Mononuclear cell (primary cell): ENCODE measurements around the gene HHEX. TPM values are rescaled to one million over a fixed set of nuclear protein-coding genes. Genes with fewer than 3 reads are reported as not detected.

ENCODE experiments used
- H3K27me3 ChIP-seq: 2 replicates; pipeline ENCODE4 v1.6.0; 2011; ENCODE audit warnings: low read length, control low read depth; ENCODE audit not compliant: insufficient read depth
- H3K4me1 ChIP-seq: 2 replicates; pipeline ENCODE4 v1.5.1; 2011; ENCODE audit warnings: mild to moderate bottlenecking, low read length, control low read depth; ENCODE audit not compliant: insufficient read depth
- H3K4me3 ChIP-seq: 2 replicates; pipeline ENCODE4 v1.5.1; 2011; ENCODE audit warnings: mild to moderate bottlenecking, low read length, moderate library complexity
- H3K9me3 ChIP-seq: 2 replicates; pipeline ENCODE4 v1.5.1; 2011; ENCODE audit warnings: low read depth, mild to moderate bottlenecking, control low read depth, low read length
- total RNA-seq: library from RNA; depleted of rRNA; stranded (reverse); fragments of >200 nt; gene quantifications from one replicate; pipeline ENCODE4 v1.2.3, GENCODE V29; 2012

HHEX gene
- total RNA-seq, 1 donor: 30.3 TPM

DNA sequence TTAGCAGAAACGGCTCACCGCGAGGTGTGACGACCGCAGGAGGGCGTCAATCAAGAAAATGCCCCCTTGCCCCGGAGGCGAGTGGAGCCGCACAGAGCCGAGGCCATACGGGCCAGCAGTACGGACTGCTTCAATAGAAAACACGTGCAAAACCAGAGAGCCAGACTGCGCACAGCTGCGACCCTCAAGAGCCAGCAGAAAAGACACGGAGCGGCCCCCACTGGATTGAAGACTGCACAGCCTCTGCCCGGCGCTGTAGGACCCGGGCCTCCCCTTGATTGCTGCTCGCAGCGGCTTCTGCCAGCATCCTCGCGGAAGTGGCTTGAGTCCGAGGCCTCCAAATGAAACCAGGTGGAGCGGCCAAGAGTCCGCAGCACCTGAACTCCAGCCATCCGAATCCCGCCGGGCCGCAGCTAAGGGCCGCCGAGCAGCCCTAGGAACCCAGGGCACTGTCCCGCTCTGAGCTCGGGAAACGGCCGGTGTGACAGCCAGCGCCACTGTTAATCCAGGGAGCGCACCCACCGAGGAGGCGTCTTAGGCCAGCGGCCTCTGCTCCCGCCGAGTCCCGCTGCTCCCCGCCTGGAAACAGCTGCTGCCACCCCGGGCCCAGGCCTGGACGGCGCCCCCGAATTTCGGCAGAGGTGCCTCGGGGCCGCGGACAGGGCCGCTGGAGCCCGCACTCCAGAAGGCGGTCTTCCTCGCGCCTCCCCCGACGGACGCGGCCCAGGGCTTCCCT lies 660 bp upstream of the HHEX start:
- H3K9me3 ChIP-seq: no peaks in the 10 kb centered on the region
- peak overlapping the region; percentile 80 for H3K4me3 ChIP-seq
- H3K27me3 ChIP-seq: peaks cover 3% of the 10 kb centered on the region
- H3K4me1 ChIP-seq: peaks cover 35% of the 10 kb centered on the region

DNA sequence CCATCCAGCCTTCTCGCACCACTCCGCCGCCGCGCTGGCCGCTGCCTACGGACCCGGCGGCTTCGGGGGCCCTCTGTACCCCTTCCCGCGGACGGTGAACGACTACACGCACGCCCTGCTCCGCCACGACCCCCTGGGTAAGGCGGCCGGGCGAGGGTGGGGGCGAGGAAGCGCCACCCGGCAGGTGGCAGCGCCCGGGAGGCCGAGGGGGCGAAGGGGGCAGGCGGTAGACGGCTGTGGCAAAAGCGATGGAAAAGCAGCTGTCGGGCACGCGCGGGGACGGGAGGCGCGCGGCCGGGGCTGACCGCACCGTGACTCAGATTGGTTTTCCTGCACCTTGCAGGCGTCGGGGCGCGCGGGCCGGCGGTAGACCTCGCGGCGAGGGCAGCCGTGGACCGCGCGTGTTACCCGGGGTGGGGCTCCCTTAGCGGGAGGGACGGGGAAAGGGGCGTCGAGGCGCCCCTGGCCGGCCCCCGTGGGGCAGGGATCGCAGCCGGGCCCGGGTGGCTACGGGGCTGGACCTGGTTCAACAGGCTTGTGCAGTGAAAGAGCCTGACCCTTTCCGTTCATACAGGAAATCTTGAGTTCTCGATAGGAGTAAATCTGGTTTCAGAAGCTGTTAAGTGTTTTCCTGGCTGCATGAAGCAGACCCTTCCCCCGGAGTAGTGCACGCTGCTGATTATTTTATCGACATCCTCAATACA lies 608 bp downstream of the HHEX start:
- peaks cover 7% of the 10 kb centered on the region for H3K27me3 ChIP-seq
- peak overlapping the region; percentile 80 for H3K4me3 ChIP-seq
- H3K4me1 ChIP-seq: peaks cover 40% of the 10 kb centered on the region
- H3K9me3 ChIP-seq: no peaks in the 10 kb centered on the region

DNA sequence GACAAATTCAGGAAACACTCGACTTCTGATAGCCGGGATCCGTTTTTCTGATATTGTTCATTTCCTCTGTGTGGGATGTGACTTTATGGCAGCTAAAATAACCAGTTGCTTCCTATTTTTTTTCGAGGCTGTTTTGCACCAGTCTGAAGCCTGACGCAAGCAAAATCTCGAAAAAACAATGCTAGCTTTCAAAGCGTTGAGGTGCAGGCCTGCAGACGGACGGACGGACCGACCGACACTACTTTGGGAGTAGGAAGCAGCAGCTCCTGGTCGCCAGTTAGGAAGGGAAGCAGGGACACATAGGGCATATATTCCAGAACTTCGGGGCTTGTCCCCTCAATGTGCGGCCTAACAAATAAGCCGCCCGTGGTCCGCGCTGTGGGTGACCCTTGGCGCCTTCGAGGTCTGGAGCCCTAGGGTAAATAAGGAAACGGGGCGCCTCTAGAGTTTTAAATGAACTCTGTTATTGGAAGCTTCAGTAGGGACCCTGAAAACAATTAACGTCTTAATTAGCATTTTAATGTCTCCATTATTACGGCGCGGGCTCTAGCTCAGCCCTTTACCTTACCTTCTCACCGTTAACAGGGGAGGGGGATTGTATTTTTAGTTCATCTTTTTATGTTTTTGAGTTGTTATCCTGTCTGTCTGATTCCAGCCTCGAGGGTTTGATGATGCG lies 1.3 kb downstream of the HHEX start:
- Histone ChIP-seq H3K9me3 (no peaks in the 10 kb centered on the region), H3K27me3 (peaks cover 7% of the 10 kb centered on the region), H3K4me1 (peaks cover 40% of the 10 kb centered on the region), H3K4me3 (peak overlapping the region; percentile 80)

DNA sequence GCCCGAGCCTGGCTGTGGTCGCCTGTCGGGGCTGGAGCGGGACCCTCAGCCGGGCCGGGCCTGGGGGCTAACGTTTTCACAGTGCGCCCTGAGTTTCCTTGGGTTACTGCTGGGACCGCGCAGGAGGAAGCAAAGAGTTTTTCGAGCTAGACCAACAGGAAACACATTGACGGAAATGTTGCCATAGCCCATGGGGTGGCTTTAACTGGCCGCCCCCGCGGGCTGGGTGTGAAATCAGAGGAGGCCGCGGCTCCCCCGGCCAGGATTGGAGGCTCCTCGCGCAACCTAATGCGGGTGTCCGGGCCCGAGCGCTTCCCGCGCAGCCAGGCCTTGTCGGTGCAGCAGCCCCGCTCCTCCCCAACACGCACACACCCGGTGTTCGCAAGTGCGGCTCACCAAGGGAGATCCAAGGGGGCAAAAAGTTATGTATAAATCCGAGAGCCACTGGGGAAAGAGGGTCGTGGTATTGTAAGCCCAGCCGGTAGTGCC lies 1.9 kb downstream of the HHEX start:
- peaks cover 40% of the 10 kb centered on the region for H3K4me1 ChIP-seq
- H3K27me3 ChIP-seq: peaks cover 7% of the 10 kb centered on the region
- H3K4me3 ChIP-seq: peak overlapping the region; percentile 80
- H3K9me3 ChIP-seq: no peaks in the 10 kb centered on the region

DNA sequence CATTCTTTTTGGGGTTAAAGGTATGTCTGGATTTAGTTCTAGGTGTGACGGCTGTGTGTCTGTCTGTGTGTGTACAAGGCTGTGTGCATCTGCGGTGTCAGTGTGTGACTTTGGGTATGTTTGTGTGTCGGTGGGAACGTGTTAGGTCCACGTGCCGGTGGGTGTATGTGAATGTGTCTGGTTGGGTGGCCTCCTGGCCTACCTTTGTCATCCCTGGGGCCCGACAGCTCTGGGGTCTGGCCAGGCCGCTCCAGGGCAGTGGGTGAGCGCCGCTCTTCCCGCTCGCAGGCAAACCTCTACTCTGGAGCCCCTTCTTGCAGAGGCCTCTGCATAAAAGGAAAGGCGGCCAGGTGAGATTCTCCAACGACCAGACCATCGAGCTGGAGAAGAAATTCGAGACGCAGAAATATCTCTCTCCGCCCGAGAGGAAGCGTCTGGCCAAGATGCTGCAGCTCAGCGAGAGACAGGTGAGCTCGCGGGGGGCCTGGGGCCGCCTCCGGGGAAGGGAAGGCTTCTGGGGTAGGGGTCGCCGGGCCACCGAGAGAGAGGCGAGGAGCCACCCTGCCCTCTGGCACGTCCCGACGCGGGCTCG lies 2.4 kb downstream of the HHEX start:
- Histone ChIP-seq H3K27me3 (peaks cover 7% of the 10 kb centered on the region), H3K9me3 (no peaks in the 10 kb centered on the region), H3K4me3 (peak overlapping the region; percentile 80), H3K4me1 (peaks cover 40% of the 10 kb centered on the region)

DNA sequence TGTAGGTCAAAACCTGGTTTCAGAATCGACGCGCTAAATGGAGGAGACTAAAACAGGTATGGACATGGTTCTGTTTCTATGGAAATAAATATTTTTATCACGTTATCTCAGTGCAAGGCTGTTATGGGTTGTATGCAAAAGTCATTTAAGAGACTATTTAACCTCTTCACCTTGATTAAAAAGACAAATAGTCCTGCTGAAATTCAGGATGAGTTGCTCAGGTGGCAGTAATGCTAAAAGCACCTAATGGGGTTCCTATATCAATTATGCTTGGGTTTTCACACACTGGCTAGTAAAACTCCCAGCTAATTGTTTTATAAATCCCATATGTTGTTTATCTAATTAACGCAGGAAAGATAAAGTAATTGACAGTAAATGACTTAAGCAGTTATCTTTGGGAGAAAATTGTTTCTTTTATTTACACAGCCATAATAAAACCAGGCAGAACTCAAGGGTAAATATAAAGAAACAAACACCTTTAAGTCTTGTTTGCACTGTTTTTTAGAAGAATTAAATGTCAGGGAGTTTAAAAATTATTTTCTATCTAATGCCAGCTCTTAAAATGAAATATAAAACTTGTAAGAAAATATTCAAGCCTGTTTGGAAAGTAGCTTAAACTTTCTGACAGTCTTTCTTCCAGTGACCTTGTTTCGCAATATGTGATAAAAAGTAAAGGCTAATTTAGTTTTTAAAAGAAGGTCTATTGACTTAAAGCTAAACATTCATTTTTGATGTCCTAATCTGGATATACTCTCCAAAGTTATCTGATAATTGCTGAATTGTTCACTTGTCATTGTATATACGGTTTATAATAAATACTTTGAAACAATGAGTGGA lies 3.2 kb downstream of the HHEX start:
- H3K9me3 ChIP-seq: no peaks in the 10 kb centered on the region
- peak overlapping the region; percentile 80 for H3K4me3 ChIP-seq
- peaks cover 36% of the 10 kb centered on the region for H3K4me1 ChIP-seq
- peaks cover 7% of the 10 kb centered on the region for H3K27me3 ChIP-seq

DNA sequence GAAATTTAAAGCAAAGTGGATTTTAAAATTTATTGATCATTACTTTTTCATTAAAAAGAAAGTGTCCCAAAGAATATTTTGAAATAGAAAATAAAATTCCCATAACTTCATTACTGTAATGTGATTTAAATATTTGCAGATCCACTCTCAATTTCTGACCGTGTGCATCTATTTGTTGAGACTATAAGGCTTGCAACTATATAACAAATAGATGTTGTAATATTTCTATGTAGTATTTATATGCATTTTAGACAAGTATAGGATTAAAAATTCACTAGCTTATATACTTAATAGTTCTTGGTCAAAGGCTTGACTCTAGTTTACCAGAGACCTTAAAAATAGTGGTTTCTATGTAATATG lies 3.8 kb downstream of the HHEX start:
- no peaks in the 10 kb centered on the region for H3K9me3 ChIP-seq
- no peak overlapping the region for H3K4me3 ChIP-seq
- H3K4me1 ChIP-seq: peaks cover 35% of the 10 kb centered on the region
- H3K27me3 ChIP-seq: peaks cover 4% of the 10 kb centered on the region

DNA sequence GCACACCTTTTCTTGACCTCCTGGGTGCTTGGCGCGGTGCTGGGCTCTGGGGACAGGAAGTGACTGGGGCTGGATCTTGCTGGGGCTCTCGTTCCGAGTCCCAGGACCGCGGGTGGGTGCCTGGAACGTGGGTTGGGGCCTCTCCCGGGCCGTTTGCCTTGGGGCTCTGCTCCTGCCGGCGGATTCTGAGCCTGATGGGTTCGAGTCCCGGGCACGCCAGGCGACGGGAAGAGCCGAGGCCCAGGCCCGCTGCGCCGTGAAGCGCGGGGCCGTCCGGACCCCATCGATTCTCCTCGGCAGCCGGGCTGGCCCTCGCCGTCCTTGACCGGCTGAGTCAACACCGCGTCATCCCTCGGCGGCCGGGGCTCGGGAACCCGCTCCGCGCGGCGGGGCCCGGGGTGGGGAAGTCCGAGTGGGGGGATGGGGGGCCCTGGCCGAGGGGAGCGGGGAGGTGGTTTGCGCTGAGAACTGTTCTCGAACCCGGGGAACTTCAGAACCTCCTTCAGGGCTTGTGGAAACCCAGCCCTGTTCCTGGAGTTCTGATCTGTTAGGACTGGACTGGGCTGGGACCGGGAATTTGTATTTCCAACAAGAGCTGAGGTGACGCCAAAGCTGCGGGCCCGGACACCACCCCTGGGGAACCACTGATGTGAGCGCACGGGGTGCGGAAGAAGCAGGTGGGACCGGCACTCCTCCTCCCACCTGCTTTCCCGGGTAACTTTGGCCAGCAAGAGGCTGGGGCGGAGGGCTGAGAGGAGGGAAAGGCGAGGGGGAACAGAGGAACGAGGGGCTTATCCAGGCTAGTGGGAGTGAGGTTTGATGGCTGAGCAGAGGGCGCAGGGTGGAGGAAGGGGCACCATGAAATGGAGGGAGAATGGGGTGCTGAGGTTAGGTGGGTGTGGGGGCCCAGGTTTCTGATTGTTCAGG lies 6.2 kb downstream of the HHEX start:
- Histone ChIP-seq H3K4me3 (no peak overlapping the region), H3K27me3 (peaks cover 10% of the 10 kb centered on the region), H3K4me1 (peaks cover 45% of the 10 kb centered on the region), H3K9me3 (no peaks in the 10 kb centered on the region)

DNA sequence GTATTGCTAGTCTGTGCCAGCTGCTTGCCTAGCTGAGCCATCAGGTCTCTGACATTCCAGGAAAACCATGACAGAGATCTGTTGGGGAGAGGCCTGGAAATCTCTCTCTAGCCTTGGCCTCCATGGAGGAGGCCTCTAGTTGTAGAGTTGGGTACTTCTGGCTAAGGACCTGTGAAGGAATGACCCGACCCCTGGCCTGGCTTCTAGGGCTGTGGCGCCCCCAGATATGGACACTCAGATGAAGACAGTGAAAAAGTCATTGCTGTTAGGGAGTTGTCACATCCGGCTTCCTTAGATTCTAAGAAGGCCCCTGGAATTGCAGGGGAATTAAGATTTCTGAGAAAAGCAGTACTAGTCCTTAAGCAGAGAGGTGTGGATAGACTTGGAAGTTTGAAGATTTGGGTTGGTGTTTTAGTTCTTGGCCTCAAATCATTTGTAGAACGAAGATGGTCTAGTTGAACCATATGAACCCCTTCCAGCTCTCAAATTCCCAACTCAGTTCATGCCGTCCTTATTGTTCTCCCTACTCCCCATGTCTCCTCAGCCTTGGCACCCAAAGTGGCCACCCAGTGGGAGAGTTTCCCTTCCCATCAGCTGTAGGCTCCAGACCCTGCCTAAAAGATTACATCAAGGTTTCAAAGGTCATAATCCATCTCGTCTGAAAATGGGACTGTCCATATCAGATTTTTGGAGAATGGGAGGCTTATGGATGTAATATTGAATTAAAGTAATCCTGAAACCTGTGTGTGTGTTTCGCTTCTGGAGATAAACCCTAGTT lies 7.0 kb downstream of the HHEX start:
- H3K4me1 ChIP-seq: peaks cover 43% of the 10 kb centered on the region
- peaks cover 10% of the 10 kb centered on the region for H3K27me3 ChIP-seq
- H3K9me3 ChIP-seq: no peaks in the 10 kb centered on the region
- no peak overlapping the region for H3K4me3 ChIP-seq

DNA sequence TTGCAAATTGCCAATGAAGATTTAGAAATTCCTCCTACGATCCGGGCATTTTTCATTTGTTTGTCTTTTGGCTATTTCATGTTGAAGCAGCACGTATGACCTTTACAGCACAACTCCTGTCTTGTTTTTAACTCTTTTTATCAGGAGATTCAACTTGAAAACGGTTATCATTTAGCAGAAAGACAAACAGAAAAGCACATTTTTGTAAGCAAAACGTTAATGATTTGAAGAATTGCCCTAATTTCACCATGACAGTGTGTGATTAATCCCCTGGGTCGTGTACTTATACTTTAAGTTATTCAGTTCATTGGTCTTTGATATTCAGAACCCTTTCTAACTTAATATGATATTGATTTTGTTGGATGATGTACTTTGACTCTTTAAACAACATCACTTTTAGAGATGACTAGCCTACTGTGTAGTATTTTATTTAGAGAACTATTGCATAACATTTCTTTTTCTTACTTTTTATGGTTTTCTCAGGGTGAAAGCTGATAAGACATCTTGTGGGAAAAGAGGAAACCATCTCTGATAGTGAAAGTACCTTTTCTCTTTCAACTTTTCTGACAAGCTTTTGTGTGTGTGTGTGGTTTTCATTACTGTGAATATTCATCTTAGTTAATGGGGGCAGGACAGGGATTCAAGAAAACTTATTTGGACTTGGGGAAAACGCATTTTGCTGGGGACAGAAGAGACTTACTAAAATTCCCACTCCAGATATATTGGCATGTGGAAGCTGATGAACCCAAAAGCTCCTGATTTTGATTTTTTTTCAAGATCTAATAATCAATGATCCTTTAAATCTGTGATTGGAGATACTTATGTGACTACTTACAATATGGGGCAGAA lies 8.1 kb downstream of the HHEX start:
- Histone ChIP-seq H3K4me3 (no peak overlapping the region), H3K4me1 (peaks cover 40% of the 10 kb centered on the region), H3K27me3 (peaks cover 15% of the 10 kb centered on the region), H3K9me3 (no peaks in the 10 kb centered on the region)

DNA sequence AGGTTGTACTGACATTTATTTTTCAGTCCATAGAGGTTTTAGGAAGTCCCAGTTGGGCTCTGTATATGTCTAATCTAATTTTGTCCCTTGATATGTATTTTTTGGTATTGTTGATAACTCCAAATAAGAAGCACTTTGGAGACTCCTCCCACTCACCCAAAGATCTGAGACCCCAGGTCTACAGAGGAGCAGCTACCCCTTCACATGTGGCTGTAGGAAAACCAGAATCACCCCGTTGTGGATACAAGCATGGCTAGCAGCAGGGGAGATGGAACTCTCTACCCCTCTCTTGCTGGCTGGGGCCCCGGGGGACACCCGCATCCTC lies 9.4 kb downstream of the HHEX start:
- peak overlapping the region; percentile 41 for H3K4me3 ChIP-seq
- no peaks in the 10 kb centered on the region for H3K9me3 ChIP-seq
- peaks cover 41% of the 10 kb centered on the region for H3K4me1 ChIP-seq

DNA sequence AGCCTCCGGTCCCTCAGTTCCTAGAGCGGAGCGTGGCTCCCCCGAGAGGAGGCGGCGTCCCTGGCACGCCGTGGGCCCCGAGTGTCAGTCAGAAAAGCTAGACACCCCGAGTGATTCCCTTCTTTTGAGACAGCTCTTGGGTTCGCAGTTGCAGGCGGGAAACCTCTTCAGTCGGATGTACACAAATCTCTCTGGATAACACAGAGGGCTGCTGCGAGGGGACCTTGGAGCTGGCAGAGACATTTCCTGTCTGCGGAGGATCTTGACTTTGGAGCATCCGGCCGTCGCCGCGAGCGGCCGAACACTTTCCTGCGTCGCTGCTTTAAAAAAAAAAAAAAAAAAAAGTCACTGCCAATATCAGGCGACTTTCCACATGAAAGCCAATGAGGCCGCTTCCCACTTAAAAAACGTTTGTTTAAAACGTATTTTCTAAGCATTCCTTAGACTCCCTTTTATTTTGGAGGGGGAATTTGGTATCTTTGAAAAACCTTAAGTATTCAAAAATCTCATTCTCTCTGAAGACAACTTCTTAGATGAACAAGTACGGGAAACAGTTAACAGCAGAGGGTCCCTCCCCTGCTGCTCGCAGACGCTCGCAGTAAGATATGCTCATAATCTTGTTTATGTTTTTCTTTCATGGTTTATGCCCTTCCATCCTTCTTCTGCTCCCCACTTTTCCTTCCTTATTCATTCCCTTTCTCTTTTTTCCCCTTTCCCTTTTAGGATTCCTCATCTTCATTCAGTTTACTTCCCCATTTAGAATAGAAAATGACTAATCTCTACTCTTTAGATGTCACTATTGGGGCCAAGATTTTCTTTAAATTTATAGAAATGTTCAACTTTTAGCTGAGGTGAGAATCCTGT lies 10.0 kb downstream of the HHEX start:
- Histone ChIP-seq H3K4me3 (peak overlapping the region; percentile 41), H3K9me3 (no peaks in the 10 kb centered on the region), H3K27me3 (peaks cover 13% of the 10 kb centered on the region), H3K4me1 (peaks cover 37% of the 10 kb centered on the region)

More for the DNA sequence above, 9.4 kb downstream of the HHEX start:
- peaks cover 16% of the 10 kb centered on the region for H3K27me3 ChIP-seq
